GM21381 (cell line): ENCODE results near the gene CNTN1.
"Not testable (repeated sequence)": the region's sequence is repeated elsewhere in the genome, so short reads cannot be mapped to it uniquely, and the experiment has no call there.

Experiments used
- ATAC-seq: cut with Tn5 transposase; IDR thresholded peaks from one replicate; pipeline ENCODE4 v1.9.1; 2021; ENCODE audit warnings: mild to moderate bottlenecking, moderate library complexity; ENCODE audit not compliant: unreplicated experiment

CNTN1 gene

GRCh38 chr12:41023836-41024235 is 331.6 kb downstream of the CNTN1 start:
- no peak for ATAC-seq

- no peak for ATAC-seq
Observed at GRCh38 chr12:41026151-41026550, 333.9 kb downstream of the CNTN1 start.

DNA sequence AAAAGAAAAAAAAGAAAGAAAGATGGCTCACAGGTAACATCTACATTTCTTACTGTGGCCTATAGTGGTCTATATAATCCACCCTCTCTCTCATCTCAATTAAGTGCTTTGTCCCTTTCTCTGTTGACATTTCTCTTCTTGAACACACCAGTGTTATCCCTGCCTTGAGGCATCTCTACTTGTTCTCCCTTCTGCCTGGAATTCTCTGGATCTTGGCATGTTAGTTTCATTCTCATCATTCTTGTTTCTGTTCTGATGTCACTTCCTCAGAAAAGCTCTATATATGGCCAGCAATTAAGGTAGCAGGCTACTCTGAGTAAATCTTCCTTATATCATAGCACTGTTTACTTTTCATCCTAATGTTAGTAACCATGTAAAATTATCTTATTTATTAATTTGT is 340.1 kb downstream of the CNTN1 start:
- no peak for ATAC-seq

- no peak for ATAC-seq
Observed at GRCh38 chr12:41034686-41035085, 342.4 kb downstream of the CNTN1 start.

DNA sequence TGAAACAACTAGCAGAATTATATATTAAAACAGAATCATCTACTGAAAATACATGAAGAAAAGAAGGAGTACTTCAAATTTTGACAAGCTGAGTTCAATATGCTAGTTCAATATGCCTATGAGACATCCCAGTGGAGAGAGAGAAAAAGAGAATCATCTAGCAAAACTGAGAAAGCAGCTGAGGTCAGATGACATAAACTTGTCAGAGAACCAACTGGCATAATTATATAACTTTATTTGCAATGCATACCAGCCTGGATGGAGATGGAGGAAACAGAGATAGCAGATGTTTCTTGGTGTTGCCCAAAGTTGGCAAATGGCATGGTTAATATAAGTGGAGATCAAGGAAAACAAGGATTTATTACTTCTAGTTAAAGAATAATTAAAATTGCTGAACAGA is 347.2 kb downstream of the CNTN1 start:
- no peak for ATAC-seq

GRCh38 chr12:41045509-41045908 is 353.3 kb downstream of the CNTN1 start:
- ATAC-seq, result no peak

- no peak for ATAC-seq
Observed at GRCh38 chr12:41049033-41049432, 356.8 kb downstream of the CNTN1 start.

DNA sequence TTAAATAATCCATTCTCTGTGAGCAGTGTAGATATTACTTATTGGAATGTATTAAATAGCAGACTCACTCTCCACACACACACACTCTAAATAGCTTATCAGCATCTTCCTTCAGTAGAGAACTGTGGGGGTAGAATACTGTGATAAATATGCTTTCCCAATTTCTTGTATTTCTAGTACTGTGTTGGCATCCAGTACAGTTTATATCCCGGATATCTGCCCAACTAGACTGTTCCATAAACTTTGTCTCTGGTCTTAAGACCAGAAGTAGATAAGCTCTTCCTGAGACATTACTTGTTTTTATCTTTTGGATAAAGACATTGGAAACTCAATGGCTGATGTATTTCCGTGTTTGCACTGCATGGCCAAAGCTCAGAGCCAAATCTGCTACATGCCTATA is 359.7 kb downstream of the CNTN1 start:
- no peak for ATAC-seq

DNA sequence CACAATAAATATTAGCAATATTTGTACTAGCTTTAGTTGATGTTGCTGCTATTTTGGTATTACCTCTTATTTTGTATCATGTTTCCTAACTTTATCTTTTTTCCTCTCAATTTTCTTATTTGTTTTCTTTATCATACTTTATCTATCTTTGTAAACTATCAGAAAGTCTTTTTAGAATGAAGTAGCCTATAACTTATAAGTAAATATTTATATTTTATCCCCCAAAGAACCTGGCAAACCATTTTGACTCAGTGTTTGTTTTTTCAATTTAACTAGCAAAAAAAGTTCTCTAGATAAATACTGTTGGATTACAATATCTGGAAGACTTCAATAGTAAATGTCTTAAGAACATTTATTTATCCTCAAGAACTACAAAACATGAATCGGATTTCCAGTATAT is 360.2 kb downstream of the CNTN1 start:
- ATAC-seq, result no peak

DNA sequence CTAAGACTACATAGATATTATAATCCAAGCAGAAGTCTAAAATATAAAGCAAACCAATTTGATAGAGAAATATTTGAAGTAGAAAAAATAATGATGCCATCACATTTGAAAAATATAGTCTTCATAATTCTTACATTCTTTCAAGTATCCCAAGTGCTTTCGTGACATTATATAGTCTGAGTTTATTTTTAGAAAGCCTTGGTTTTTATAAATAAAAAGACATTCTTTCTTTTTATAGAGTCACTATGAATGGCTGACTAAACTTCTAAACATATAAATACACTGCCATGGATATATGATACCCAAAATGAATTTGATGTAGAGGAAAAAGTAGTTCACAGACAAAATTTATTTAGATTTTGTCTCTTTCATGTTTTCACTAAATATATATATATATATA is 360.8 kb downstream of the CNTN1 start:
- no peak for ATAC-seq

GRCh38 chr12:41055875-41056577 is 363.8 kb downstream of the CNTN1 start:
- ATAC-seq, result no peak

DNA sequence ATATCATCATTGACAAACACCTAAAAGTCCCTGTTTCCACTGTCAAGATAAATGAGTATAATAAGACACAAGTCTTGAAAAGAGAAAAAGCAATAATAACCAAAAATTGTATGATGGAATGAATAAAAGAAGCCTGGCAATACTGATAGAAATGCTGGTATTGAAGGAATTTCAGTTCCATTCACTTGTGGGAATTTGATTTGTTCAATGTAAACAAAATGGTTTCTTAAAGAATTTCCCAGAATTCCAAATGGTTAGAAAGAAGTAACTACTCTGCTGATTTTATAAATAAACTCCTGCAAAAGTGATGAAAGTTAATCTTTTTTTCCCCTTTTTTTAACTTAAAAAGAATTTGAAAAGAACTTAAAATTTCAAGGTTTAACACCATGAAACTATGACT is 366.0 kb downstream of the CNTN1 start:
- ATAC-seq, result no peak

DNA sequence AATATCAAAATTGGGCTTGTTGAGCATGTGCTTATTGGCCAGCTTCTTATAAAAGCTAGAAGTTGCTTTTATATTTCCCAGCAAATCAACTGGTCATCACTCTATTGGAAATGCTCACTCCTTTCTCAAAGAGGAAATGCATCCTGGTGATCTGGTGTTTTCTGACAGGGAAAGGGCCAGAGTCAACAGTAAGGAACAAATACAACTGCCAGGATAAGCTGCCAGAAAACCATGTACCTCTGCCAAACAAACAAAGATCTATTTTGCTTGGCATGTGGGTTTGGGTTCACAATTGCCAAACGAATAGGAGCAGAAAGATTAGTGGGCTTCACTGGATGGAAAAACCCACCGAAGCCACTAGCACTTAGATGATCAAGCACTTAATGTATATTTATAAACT is 369.0 kb downstream of the CNTN1 start:
- no peak for ATAC-seq

DNA sequence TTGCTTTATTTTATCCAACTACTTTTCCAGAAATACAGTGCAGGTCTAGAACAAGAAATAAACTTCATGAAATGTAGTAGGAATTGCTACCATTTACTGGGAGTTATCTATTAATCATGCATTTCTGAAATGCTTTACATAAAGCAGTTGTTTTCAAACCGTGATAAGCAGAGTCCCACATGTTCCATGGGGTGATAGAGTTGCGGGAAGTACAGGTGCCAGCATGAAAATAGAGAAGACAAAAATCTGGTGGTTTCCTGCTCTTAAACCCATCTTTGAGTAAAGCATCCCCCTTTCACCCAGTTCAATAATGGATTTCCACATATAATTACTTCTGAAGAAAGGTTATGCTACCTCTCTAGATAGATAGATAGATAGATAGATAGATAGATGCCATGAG is 372.2 kb downstream of the CNTN1 start:
- ATAC-seq, result no peak

- no peak for ATAC-seq
Observed at GRCh38 chr12:41067941-41068645, 375.9 kb downstream of the CNTN1 start.

DNA sequence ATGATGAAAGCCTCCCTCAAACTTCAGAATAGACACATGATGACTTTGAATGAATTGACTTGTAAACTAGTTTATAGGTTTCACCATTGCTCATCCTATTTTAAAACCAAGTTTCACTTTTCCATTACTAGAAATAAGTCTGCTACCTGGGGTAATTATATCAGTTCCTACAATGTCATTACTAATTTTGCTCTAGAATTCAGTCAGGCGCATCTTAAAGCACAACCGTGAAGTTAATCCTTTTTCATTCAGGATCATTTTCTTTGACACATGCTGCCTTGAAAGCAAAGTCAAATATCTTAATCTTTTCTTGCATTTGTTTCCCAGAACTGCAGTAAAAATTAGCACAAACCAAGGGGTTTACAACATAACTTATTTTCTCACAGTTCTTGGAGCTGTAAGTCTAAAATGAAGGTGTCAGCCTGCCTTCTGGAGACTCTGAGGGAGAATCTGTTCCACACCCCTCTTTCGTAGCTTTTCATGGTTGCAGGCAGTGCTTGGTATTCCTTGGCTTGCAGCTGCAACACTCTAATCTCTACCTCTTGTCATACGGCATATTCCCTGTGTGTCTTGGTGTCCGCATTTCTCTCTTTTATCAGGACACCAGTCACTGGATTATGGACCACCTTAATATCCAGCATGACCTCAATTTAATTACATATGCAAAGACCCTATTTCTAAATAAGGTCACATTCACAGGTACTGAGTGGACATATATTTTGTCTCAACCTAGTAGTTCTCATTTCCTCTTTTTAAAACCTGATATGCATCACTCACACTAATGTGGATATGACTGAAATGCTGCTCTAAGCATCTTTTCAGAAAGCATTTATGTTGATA is 381.6 kb downstream of the CNTN1 start:
- no peak for ATAC-seq

DNA sequence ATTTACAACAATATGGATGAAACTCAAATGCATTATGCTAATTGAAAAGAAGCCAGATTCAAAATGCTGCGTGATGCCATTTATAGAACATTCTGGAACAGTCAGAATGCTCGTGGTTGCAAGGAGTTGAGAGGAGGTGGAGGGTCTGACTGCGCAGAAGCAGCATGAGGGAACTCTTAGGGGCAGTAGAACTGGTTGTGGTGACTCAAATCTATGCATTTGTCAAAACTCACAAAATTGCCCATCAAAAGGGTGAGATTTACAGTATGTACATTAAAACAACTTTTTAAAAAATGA is 382.2 kb downstream of the CNTN1 start:
- ATAC-seq, result no peak

DNA sequence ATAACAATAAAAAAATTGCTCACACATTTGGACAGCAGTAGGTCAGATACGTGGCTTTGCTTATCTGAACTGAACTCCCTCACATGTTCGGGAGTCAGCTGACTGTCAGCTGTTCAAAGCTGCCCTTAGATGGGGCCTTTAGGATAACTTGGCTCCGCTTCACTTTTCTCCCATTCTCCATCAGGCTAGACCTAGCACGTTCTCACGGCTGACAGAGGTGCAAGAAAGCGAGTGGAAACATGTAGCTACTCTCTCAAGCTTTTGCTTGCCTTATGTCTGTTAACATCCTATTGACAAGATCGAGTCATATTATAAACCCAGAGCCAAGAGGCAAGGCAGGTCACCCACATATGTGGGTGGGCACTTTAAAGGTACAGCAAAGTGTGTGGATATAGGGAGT is 383.9 kb downstream of the CNTN1 start:
- no peak for ATAC-seq

DNA sequence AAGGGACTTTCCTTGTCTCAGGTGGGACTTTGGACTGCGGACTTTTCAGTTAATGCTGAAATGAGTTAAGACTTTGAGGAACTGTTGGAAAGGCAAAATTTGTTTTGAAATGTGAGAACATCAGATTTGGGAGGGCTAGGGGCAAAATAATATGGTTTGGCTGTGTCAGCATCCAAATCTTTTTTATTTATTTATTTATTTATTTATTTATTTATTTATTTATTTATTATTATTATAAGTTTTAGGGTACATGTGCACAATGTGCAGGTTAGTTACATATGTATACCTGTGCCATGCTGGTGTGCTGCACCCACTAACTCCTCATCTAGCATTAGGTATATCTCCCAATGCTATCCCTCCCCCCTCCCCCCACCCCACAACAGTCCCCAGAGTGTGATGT is 389.0 kb downstream of the CNTN1 start:
- ATAC-seq, result not testable (repeated sequence)

- ATAC-seq, result no peak
Observed at GRCh38 chr12:41089438-41089837, 397.2 kb downstream of the CNTN1 start.

GRCh38 chr12:41092115-41092514 is 399.9 kb downstream of the CNTN1 start:
- ATAC-seq, result no peak

DNA sequence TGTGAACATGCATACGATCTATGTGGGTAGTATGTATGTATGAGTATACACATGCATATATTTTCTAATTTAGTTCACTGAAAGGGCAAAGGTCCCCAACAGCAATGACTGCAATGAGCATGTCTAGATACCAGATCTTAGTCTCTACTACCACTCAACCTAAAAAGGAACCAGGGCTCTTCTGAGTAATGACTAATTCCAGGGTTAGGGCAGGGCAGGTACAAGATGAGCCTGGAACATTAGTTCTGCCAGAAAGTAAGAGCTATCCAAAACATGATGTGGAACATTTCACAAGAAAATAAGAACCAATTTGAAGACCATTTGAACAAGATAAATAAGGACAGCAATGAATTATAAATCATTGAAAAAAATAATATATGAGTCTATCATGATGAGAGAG is 404.6 kb downstream of the CNTN1 start:
- ATAC-seq, result no peak
